ENCODE data around the gene SLC35F5.

DNA sequence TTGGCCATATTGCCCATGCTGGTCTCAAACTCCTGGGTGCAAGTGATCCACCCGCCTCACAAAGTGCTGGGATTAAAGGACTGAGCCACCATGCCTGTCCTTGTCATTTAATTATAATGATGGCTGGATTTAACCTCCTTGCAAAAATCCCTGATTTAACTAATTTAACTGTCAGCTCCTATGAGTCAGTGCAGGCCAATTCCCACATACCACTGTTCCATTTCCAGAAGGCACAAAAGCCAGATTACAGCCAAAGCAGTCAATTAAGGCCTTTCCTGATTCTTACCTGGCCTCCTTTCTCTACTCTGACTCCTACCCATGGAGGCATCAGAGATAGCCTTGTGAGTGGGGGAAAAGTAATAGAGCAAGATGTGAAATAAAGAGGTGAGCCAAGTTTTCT, 12.3 kb upstream of the SLC35F5 start:
- TF ChIP-seq, protein P1, sequence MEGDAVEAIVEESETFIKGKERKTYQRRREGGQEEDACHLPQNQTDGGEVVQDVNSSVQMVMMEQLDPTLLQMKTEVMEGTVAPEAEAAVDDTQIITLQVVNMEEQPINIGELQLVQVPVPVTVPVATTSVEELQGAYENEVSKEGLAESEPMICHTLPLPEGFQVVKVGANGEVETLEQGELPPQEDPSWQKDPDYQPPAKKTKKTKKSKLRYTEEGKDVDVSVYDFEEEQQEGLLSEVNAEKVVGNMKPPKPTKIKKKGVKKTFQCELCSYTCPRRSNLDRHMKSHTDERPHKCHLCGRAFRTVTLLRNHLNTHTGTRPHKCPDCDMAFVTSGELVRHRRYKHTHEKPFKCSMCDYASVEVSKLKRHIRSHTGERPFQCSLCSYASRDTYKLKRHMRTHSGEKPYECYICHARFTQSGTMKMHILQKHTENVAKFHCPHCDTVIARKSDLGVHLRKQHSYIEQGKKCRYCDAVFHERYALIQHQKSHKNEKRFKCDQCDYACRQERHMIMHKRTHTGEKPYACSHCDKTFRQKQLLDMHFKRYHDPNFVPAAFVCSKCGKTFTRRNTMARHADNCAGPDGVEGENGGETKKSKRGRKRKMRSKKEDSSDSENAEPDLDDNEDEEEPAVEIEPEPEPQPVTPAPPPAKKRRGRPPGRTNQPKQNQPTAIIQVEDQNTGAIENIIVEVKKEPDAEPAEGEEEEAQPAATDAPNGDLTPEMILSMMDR (conservative IDR thresholded peaks at IDR 0.05; ENCODE audit: low read length): no peak
- TF ChIP-seq EZH2phosphoT487 (IDR thresholded peaks at IDR 0.05; ENCODE audit: borderline replicate concordance, low read depth, low read length): no peak
